ENCODE data around the gene STS.
A peak's percentile ranks its signal among the peaks of the same experiment; 100 is the strongest.

Gene STS

GRCh38 chrX:7147413-7147977 is at the start of gene STS:
STS (plus strand) TSS chrX:7147712; CDS start chrX:7253200, 105,488 bp downstream.
- DNase-seq (ENCODE audit: low read depth in 2 of 3, low spot score in 2 of 3): peak; percentile 0 to 23 (median 19)

GRCh38 chrX:7100022-7100421 is 47.5 kb upstream of the STS start:
- no peak for DNase-seq (ENCODE audit: low read depth in 2 of 3, low spot score in 2 of 3)

GRCh38 chrX:7102119-7102518 is 45.4 kb upstream of the STS start:
- no peak for DNase-seq (ENCODE audit: low read depth in 2 of 3, low spot score in 2 of 3)

GRCh38 chrX:7106649-7107048 is 40.9 kb upstream of the STS start:
- no peak for DNase-seq (ENCODE audit: low read depth in 2 of 3, low spot score in 2 of 3)

- DNase-seq (ENCODE audit: low read depth in 2 of 3, low spot score in 2 of 3): no peak
Observed at GRCh38 chrX:7108030-7108429, 39.5 kb upstream of the STS start.

GRCh38 chrX:7109049-7109531 is 38.4 kb upstream of the STS start:
- DNase-seq (ENCODE audit: low read depth in 2 of 3, low spot score in 2 of 3): no peak

GRCh38 chrX:7109838-7110793 is 37.4 kb upstream of the STS start:
- DNase-seq (ENCODE audit: low read depth in 2 of 3, low spot score in 2 of 3): no peak

- DNase-seq (ENCODE audit: low read depth in 2 of 3, low spot score in 2 of 3): no peak
Observed at GRCh38 chrX:7110821-7111276, 36.7 kb upstream of the STS start.

GRCh38 chrX:7111518-7111917 is 36.0 kb upstream of the STS start:
- DNase-seq (ENCODE audit: low read depth in 2 of 3, low spot score in 2 of 3): no peak

- no peak for DNase-seq (ENCODE audit: low read depth in 2 of 3, low spot score in 2 of 3)
Observed at GRCh38 chrX:7112071-7112470, 35.4 kb upstream of the STS start.

GRCh38 chrX:7115557-7115956 is 32.0 kb upstream of the STS start:
- DNase-seq (ENCODE audit: low read depth in 2 of 3, low spot score in 2 of 3): no peak

GRCh38 chrX:7116081-7116480 is 31.4 kb upstream of the STS start:
- no peak for DNase-seq (ENCODE audit: low read depth in 2 of 3, low spot score in 2 of 3)

GRCh38 chrX:7117587-7117986 is 29.9 kb upstream of the STS start:
- DNase-seq (ENCODE audit: low read depth in 2 of 3, low spot score in 2 of 3): no peak

GRCh38 chrX:7119950-7120877 is 27.3 kb upstream of the STS start:
- no peak for DNase-seq (ENCODE audit: low read depth in 2 of 3, low spot score in 2 of 3)

- DNase-seq (ENCODE audit: low read depth in 2 of 3, low spot score in 2 of 3): no peak
Observed at GRCh38 chrX:7120878-7121219, 26.7 kb upstream of the STS start.

GRCh38 chrX:7127056-7127455 is 20.5 kb upstream of the STS start:
- DNase-seq (ENCODE audit: low read depth in 2 of 3, low spot score in 2 of 3): no peak

- no peak for DNase-seq (ENCODE audit: low read depth in 2 of 3, low spot score in 2 of 3)
Observed at GRCh38 chrX:7131621-7132020, 15.9 kb upstream of the STS start.

- no peak for DNase-seq (ENCODE audit: low read depth in 2 of 3, low spot score in 2 of 3)
Observed at GRCh38 chrX:7132335-7133049, 15.0 kb upstream of the STS start.

- DNase-seq (ENCODE audit: low read depth in 2 of 3, low spot score in 2 of 3): no peak
Observed at GRCh38 chrX:7133050-7133440, 14.5 kb upstream of the STS start.

GRCh38 chrX:7134981-7135380 is 12.5 kb upstream of the STS start:
- DNase-seq (ENCODE audit: low read depth in 2 of 3, low spot score in 2 of 3): no peak
